ENCODE measurements around the gene NPY5R.

NPY5R gene

DNA sequence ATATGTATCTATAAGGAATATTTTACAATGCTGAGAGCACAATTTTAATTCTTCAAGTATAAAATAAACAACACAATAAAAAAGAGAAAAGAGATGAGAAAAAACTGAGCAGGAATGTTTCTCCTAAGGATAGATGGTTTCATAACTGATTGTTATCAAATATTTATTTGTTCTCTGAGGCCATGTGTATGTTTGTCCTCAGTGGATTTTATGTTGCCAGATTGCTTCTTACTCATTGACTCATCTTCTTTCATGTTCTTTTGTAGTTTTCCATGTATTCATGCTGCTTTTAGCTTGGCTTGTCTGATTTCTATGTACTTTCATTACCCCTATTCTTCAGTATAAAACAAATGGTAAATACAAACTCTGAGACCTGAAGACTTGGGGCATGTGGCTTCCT lies 41.2 kb downstream of the NPY5R start:
- DNase-seq (ENCODE audit: low read depth in 2 of 2): no peak

DNA sequence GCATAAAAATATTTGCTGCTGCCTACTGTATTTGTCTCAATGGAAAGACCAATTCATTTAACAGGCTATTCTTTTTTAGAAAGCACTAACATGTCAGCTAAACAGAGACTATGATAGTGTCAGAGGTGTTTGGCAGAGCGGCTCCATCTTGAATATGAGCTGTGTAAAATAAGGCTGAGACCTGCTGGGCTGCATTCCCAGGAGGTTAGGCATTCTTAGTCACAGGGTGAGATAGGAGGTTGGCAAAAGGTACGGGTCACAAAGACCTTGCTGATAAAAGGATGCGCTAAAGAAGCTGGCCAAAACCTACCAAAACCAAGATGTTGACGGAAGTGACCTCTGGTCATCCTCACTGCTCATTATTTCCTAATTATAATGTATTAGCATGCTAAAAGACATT lies 41.8 kb downstream of the NPY5R start:
- no peak for DNase-seq (ENCODE audit: low read depth in 2 of 2)

DNA sequence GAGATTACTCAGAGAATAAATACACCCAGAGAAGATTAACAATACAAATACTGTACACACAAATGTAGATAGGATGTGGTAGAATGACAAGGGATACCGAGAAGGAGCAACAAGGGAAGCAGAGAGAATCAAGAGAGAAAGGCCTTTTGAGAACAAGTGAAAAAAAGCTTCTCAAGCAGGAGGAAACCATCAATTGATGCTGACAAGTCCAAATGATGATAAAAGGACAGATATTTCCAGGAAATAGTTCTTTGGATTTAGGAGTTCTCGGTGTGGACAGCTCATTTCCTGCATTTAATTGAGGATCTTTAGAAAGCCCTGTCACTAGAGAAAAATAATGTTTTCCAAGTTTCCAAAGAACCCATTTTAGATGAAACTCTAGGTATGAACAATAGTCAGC lies 48.1 kb downstream of the NPY5R start:
- DNase-seq (ENCODE audit: low read depth in 2 of 2): no peak

DNA sequence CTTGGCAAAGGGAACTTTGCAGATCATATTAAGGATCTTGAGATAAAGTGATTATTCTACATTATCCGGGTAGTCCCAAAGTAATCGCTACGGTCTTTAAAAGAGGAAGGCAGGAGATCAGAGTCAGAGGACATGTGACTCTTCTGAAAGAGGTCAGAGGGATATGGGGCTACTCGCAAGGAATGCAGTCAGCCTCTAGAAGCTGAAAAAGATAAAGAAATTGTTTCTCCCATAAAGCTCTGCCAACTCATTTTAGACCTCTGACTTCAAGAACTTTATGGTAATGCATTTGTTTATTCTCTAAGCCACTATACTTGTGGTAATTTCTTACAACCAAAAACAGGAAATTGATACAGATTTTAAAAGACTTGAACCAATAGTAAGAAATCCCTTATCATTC lies 48.6 kb downstream of the NPY5R start:
- DNase-seq (ENCODE audit: low read depth in 2 of 2): no peak

DNA sequence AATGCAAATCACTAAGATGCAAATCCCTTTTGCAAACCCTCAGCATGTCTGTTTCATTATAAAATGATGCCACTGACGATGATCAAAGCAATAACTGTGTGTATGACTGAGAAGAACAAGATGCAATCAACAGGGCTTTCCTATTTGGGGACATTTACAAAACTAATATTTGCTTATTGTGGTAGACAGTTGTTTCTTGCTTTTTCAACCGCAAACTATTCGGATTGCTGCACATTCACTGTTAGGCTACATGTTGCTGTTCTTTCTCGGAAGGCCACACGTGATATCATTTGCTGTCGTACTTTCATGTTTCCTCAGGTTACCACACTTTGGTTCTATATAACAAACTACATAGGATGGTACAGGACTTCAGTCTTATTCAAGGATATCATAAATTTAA lies 49.8 kb downstream of the NPY5R start:
- no peak for DNase-seq (ENCODE audit: low read depth in 2 of 2)

DNA sequence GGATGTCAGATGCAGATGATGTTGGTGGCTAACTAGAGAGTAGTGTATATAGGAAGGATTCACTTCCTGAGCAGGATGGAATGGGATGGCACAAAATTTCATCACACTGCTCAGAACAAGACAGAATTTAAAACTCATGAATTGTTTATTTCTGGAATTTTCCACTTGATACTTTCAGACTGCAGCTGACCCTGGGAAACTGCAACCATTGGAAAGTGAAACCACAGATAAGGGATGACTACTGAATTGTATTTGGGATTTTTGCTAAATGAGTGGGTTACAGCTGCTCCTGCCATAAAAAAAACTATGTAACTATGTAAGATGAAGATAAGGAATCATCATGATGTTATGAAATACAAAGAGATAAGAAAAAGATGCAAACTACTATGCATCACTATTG lies 51.4 kb downstream of the NPY5R start:
- DNase-seq (ENCODE audit: low read depth in 2 of 2): no peak

DNA sequence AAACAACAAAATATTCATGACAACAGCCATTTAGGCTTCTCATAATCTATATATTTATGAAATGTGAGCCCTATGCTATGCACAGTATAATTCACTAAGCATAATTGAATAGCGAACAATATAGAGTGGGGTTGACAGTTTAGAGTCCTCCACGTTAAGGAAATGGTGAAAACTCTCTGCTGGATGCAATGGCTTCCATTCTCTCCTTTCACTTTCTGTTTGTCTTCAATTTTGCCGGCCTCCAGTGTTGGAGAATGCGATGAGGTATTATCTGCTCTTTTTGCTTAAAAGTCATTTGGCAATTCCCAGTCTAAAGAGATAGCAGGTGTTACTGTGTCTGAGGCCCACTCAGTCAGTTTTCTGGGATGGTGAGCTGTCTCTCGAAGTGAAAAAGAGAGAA lies 52.1 kb downstream of the NPY5R start:
- no peak for DNase-seq (ENCODE audit: low read depth in 2 of 2)

DNA sequence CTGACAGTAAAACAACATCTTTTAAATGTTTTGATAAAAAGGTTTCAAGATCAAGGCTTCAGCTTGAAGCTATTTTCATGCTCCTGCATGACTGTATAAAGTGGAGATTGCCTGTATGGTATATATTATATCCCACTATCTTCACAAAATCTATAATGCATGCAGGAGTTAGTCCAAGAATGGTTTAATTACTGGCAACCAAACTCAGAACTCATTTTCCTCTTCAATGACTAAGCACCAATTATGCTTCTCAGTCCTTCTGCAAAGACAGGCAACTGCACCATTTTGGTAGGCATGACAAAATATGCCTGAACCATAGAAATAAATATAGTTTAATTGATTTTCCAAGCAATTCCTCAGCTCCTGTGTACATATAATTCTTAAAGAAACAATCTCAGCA lies 54.5 kb downstream of the NPY5R start:
- DNase-seq (ENCODE audit: low read depth in 2 of 2): no peak

DNA sequence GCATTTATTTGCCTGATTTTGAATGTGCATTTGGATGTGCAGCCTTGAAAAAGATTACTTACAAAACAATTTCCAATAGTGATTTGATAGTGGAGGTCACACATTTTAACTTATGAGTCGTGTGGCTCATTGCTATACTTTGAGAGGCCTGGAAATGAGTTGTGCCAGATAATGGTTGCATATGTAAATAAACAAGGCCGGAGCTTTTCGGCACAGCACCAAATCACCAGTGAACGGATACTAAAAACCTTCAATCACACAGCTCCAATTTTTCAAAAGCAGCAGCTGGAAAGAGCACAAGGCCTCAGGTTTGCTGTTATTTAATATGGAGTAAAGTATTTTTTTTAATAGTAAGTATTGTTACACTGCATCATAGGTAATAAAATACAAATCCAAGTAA lies 57.2 kb downstream of the NPY5R start:
- no peak for DNase-seq (ENCODE audit: low read depth in 2 of 2)
